Renal cortical epithelial cell (primary cell): ENCODE data around the gene CSF3. TPM values are rescaled to one million over a fixed set of nuclear protein-coding genes. Genes with fewer than 3 reads are reported as not detected.

Experiments
- DNase-seq: peaks from one replicate; pipeline ENCODE4 v3.0.0-alpha.2; 2011; ENCODE audit warnings: low read depth
- total RNA-seq: library from RNA; depleted of rRNA; stranded (reverse); fragments of >200 nt; gene quantifications from 2 replicates; pipeline ENCODE4 v1.2.3, GENCODE V29; 2014

The CSF3 gene
- total RNA-seq, 1 donor from 2014 or later = not detected

GRCh38 chr17:40061609-40062038 lies 46.4 kb downstream of the CSF3 start:
- DNase-seq = no peak

- DNase-seq = no peak
These were observed 47.3 kb downstream of the CSF3 start, which contains the start of gene THRA for GRCh38 chr17:40062329-40063186. TSS of gene THRA (plus strand) at chr17:40062965. CDS start at chr17:40074489, 11,524 bp downstream.

GRCh38 chr17:40063187-40063771 lies 48.0 kb downstream of the CSF3 start:
- no peak for DNase-seq

- no peak for DNase-seq
These were observed 48.8 kb downstream of the CSF3 start for GRCh38 chr17:40063901-40064531.

- no peak for DNase-seq
These were observed 49.9 kb downstream of the CSF3 start for GRCh38 chr17:40064971-40065768.

- DNase-seq = no peak
These were observed 50.7 kb downstream of the CSF3 start for GRCh38 chr17:40065769-40066510.

Other genes with a start within 250 kb of the CSF3 start
- under 0.01 and 0.17 TPM in 2 replicates for gene IKZF3, start 151.1 kb upstream of the CSF3 start, total RNA-seq
- gene ZPBP2, start 147.2 kb upstream of the CSF3 start, total RNA-seq = not detected in 2 replicates
- 0.35 and 2.2 TPM in 2 replicates for gene GSDMB, start 96.8 kb upstream of the CSF3 start, total RNA-seq
- 55.2 and 89.6 TPM in 2 replicates for gene ORMDL3, start 87.8 kb upstream of the CSF3 start, total RNA-seq
- not detected in 2 replicates for gene LRRC3C, start 87.7 kb upstream of the CSF3 start, total RNA-seq
- gene GSDMA, start 52.4 kb upstream of the CSF3 start, total RNA-seq = not detected in 2 replicates
- gene PSMD3, start 34.6 kb upstream of the CSF3 start, total RNA-seq = 89.6 and 121 TPM in 2 replicates
- gene MED24, start 39.0 kb downstream of the CSF3 start, total RNA-seq = 35.3 and 54.3 TPM in 2 replicates
- gene THRA, start 47.5 kb downstream of the CSF3 start, total RNA-seq = 3.5 and 22.0 TPM in 2 replicates
- 0.75 TPM in 1 of 2 replicates, not detected in the other for gene NR1D1, start 85.1 kb downstream of the CSF3 start, total RNA-seq
- gene MSL1, start 106.5 kb downstream of the CSF3 start, total RNA-seq = 21.9 and 47.7 TPM in 2 replicates
- 19.4 and 31.0 TPM in 2 replicates for gene CASC3, start 125.1 kb downstream of the CSF3 start, total RNA-seq
- gene RAPGEFL1, start 162.0 kb downstream of the CSF3 start, total RNA-seq = 1.8 TPM in 1 of 2 replicates, not detected in the other
- gene WIPF2, start 203.9 kb downstream of the CSF3 start, total RNA-seq = 9.6 and 24.5 TPM in 2 replicates